Measurements from ENCODE around the gene ADCY9.
"Not testable (repeated sequence)": the region's sequence is repeated elsewhere in the genome, so short reads cannot be mapped to it uniquely, and the experiment has no call there.

ADCY9 gene

DNA sequence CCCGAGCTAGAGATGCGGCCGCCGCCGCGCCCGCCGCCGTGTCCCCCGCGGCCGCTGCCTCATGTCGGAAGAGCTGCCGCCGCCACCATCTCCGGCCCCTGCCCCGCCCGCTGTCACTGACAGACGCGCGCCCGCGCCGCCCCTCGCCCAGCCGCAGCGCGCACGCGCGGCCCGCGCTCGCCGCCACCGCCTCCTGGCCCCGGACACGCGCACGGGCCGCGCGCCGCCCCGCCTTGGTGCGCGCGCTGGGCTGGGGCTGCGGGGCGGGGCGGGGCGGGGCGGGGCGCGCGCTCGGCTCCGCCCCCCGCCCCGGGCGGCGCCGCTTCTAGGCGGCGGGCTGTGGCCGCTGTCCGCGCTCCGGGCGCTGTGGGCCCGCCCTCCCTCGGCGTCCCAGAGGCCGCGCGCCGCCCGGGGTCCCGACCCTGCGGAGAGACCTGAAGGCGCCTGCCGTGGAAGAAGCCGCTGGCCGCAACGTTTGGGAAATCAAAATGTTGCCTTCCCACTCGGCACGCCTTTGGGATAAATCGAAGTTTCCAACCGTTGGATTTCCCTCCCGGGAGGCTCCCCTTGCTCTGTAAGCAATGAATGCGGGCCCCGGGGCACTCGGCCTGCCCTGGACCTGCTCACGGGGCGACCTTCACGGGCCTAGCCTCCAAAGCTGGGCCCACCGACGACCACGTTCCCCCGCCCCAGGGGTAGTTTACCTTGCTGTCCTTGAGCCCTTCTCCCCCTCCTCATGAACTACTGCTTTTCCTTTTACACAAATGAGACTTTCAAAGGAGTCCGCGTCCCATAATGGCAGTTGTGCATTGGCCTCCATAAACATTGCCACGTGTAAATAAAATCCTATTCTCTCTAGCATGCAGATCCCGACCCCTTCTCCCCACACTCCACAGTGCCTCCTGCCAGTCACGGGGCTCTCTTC lies at the start of gene ADCY9:
Gene ADCY9, minus strand, starts transcription at position 118 of the 925 bp plus-strand sequence. CDS start 1,000 bp downstream, outside the sequence.
- DNase-seq (ENCODE audit: low read depth in 1 of 2, low spot score in 1 of 2): peak; percentile 47 to 48

- no peak for DNase-seq (ENCODE audit: low read depth in 1 of 2, low spot score in 1 of 2)
Observed at GRCh38 chr16:4160658-4161430, 44.6 kb upstream of the ADCY9 start.

- no peak for DNase-seq (ENCODE audit: low read depth in 1 of 2, low spot score in 1 of 2)
Observed at GRCh38 chr16:4159726-4160125, 43.5 kb upstream of the ADCY9 start.

- no peak for DNase-seq (ENCODE audit: low read depth in 1 of 2, low spot score in 1 of 2)
Observed at GRCh38 chr16:4158143-4159093, 42.2 kb upstream of the ADCY9 start.

GRCh38 chr16:4157376-4157825 lies 41.2 kb upstream of the ADCY9 start:
- DNase-seq (ENCODE audit: low read depth in 1 of 2, low spot score in 1 of 2): no peak

GRCh38 chr16:4156503-4156902 lies 40.3 kb upstream of the ADCY9 start:
- not testable (repeated sequence) for DNase-seq (ENCODE audit: low read depth in 1 of 2, low spot score in 1 of 2)

- DNase-seq (ENCODE audit: low read depth in 1 of 2, low spot score in 1 of 2): not testable (repeated sequence)
Observed at GRCh38 chr16:4153364-4153763, 37.1 kb upstream of the ADCY9 start.

DNA sequence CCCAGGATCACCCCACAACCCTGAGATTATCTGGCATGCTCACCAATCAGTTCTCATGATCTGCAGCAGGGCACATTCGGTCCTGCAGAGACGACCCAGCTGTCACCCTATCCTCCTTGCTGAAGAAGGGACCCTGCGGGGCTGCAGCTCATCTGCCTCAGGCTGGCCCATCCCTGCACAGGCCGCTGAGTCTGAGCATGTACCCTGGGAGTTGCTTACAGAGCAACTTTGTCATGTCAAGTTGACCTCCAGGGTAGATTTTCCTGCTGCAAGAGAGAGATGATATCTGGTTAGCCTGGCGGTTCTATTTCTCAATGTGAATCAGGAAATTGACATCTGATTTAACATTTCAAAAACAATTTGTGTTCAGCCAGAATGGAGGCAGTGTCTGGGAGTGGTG lies 36.0 kb upstream of the ADCY9 start:
- DNase-seq (ENCODE audit: low read depth in 1 of 2, low spot score in 1 of 2): no peak

GRCh38 chr16:4147236-4147635 lies 31.0 kb upstream of the ADCY9 start:
- no peak for DNase-seq (ENCODE audit: low read depth in 1 of 2, low spot score in 1 of 2)

- no peak for DNase-seq (ENCODE audit: low read depth in 1 of 2, low spot score in 1 of 2)
Observed at GRCh38 chr16:4142268-4142667, 26.0 kb upstream of the ADCY9 start.

GRCh38 chr16:4141604-4142003 lies 25.4 kb upstream of the ADCY9 start:
- no peak for DNase-seq (ENCODE audit: low read depth in 1 of 2, low spot score in 1 of 2)

- no peak for DNase-seq (ENCODE audit: low read depth in 1 of 2, low spot score in 1 of 2)
Observed at GRCh38 chr16:4140652-4141051, 24.4 kb upstream of the ADCY9 start.

- no peak for DNase-seq (ENCODE audit: low read depth in 1 of 2, low spot score in 1 of 2)
Observed at GRCh38 chr16:4139968-4140367, 23.7 kb upstream of the ADCY9 start.

- no peak for DNase-seq (ENCODE audit: low read depth in 1 of 2, low spot score in 1 of 2)
Observed at GRCh38 chr16:4138713-4139112, 22.5 kb upstream of the ADCY9 start.

DNA sequence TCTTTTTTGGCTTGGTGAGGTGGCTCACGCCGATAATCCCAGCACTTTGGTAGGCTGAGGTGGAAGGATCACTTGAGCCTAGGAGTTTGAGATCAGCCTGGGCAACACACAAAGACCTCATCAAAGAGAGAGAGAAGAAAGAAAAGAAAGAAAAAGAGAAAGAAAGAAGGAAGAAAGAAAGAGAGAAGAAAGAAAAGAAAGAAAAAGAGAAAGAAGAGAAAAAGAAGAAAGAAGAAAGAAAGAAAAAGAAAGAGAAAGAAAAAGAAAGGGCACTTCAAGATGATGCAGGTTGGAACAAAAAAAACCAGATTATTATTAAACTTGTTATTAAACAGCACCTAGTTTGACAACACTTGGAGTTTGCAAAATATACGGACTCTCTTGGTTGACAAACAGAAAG lies 21.2 kb upstream of the ADCY9 start:
- DNase-seq (ENCODE audit: low read depth in 1 of 2, low spot score in 1 of 2): no peak

DNA sequence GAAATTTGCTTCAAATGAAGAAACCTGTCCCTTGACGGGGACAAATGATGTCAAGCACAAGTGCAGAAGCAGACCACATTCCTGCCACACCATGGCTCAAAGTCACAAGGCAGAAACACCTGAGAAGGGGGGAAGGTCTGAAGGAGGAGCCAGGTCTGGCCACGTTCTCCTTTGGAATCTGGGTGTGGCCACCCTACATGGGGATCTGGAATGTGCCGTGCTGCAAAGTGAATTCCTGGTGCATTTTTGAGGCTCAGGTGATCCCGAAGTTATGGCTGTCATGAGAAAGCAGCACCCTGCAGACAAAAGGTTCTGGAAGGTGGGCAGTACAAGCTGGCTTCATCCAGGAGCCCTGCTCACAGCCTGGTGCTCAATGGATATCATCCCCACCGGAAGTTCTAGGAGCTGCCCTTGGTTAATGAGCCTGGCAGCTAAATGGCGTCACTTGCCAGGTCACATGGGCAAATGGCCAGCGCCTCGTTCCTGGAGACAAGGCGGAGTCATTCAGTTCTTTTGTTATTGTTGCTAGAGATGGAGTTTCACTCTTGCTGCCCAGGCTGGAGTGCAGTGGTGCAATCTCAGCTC lies 20.1 kb upstream of the ADCY9 start:
- DNase-seq (ENCODE audit: low read depth in 1 of 2, low spot score in 1 of 2): no peak

DNA sequence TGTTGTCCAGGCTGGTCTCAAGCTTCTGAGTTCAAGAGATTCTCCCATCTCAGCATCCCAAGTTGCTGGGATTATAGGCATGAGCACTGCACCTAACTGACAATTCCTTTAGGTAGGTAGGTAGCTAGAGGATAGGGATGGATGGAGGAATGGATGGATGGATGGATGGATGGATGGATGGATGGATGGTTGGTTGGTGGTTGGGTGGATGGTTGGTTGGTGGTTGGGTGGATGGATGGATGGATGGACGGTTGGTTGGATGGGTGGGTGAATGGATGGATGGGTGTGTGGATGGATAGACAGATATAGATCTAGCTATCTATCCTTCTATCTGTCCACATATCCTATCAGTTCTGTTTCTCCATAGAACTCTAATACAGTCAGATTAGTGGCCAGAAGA lies 19.3 kb upstream of the ADCY9 start:
- DNase-seq (ENCODE audit: low read depth in 1 of 2, low spot score in 1 of 2): no peak

DNA sequence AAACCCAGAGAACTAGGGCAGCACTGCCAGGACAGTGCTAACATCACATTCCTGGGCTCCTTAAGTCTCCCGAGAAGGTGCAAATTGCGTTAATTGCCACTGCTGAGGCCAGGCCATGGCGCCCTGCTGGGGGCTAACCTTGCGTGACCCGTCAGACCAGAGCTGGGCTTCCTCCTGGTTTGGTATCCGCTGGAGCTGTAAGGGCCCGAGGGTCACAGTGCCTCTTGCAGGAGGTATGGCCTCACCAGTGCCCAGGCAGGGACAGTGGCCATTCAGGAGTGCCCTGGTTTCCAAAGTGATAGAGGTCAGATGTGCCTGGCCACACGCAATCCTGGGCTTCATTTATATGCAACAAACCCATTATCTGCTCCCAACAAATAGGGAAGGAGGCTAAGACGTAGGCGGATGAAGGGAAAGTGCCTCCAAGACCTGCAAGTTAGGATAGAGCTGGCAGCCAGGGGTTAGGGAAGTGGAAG lies 17.7 kb upstream of the ADCY9 start:
- no peak for DNase-seq (ENCODE audit: low read depth in 1 of 2, low spot score in 1 of 2)

DNA sequence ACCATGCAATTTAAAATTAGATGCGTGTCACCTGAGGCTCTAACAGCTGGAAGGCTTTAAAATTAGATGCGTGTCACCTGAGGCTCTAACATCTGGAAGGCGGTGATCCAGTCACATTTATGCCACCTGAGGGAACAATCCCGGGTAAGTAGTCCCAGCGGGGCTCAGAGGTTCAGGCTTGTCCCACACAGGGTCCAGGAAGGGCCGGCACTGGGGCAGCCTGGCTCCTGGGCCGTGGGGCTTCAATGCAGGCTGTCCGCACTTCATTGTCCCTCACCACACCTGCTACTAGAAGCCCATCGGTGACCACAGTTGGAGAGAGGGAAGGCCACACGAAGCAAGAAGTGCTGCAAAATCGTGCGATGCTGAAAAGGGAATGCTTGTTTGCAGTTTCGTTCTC lies 15.4 kb upstream of the ADCY9 start:
- no peak for DNase-seq (ENCODE audit: low read depth in 1 of 2, low spot score in 1 of 2)

- no peak for DNase-seq (ENCODE audit: low read depth in 1 of 2, low spot score in 1 of 2)
Observed at GRCh38 chr16:4124535-4125294, 8.5 kb upstream of the ADCY9 start.
